Stomach (tissue), 9 donors: ENCODE measurements around the gene TMEM181. TPM values are rescaled to one million over a fixed set of nuclear protein-coding genes. Genes with fewer than 3 reads are reported as not detected.
A peak's percentile ranks its signal among the peaks of the same experiment; 100 is the strongest.
"Not testable (repeated sequence)": the region's sequence is repeated elsewhere in the genome, so short reads cannot be mapped to it uniquely, and the experiment has no call there.

Source experiments
- DNase-seq, 2 donors: peaks; one replicate each; pipeline versions ENCODE4 v3.0.0 to v3.0.0-alpha.2; 2013 to 2019
- H3K27ac ChIP-seq, 5 donors: fragments of 200-600 bp in 4 of 5; sonication (generic) in 4 of 5; one replicate each; pipeline ENCODE4 v1.5.1; 2013 to 2019; ENCODE audit warnings: mild to moderate bottlenecking in 1 of 5, moderate library complexity in 1 of 5
- H3K27me3 ChIP-seq, 3 donors: fragments of 200-600 bp; sonication (generic); one replicate each; pipeline ENCODE4 v1.5.1; 2017 to 2019; ENCODE audit warnings: mixed run types in 1 of 3
- H3K36me3 ChIP-seq, 4 donors: fragments of 200-600 bp; sonication (generic); 1 replicate in 3 of 4; 2 replicates in 1 of 4; pipeline ENCODE4 v1.5.1; 2016 to 2019
- H3K4me1 ChIP-seq, 4 donors: fragments of 200-600 bp; sonication (generic); one replicate each; pipeline ENCODE4 v1.5.1; 2016 to 2019
- H3K4me3 ChIP-seq, 4 donors: fragments of 200-600 bp; sonication (generic) in 3 of 4; one replicate each; pipeline ENCODE4 v1.5.1; 2016 to 2019; ENCODE audit warnings: mild to moderate bottlenecking in 1 of 4
- H3K9me3 ChIP-seq, 4 donors: fragments of 200-600 bp; sonication (generic); one replicate each; pipeline ENCODE4 v1.5.1; 2016 to 2019
- CTCF ChIP-seq, 7 experiments: fragments of 450-650 bp in 4 of 7; fragments of 200-600 bp in 3 of 7; sonication (generic) in 3 of 7; IDR thresholded peaks; one replicate each; pipeline ENCODE4 v1.5.1; 2016 to 2019; ENCODE audit warnings: antibody characterized with exemption in 7 of 7, control low read depth in 2 of 7, mild to moderate bottlenecking in 1 of 7
- EP300 ChIP-seq: sonication (generic); formaldehyde crosslinking; IDR thresholded peaks from one replicate; pipeline ENCODE4 v1.6.1; 2017; ENCODE audit warnings: antibody characterized with exemption
- POLR2A ChIP-seq, 4 donors: fragments of 450-650 bp; IDR thresholded peaks; one replicate each; pipeline ENCODE4 v1.6.1; 2016; ENCODE audit warnings: antibody characterized with exemption in 4 of 4, control low read depth in 2 of 4, mild to moderate bottlenecking in 1 of 4, moderate library complexity in 1 of 4
- POLR2AphosphoS5 ChIP-seq, 3 donors: sonication (generic); formaldehyde crosslinking; IDR thresholded peaks; one replicate each; pipeline ENCODE4 v1.6.1; 2016; ENCODE audit warnings: antibody characterized with exemption in 3 of 3
- WGBS, 5 donors: extraction: QIAGEN DNeasy Blood & Tissue Kit in 3 of 5; methylation state at CpG; one replicate each; pipeline versions ENCODE4 v1.1.5 to v1.1.7; 2013 to 2018; 5-methylcytosine and 5-hydroxymethylcytosine counted together
- intact Hi-C: fragments of 100-400 bp; cut with DNase I; formaldehyde crosslinking; loops from one replicate; pipeline ENCODE4 v1.15.1; 2023; ENCODE audit warnings: low total_unique reads
- polyA plus RNA-seq, 3 donors: library from polyadenylated mRNA; stranded (reverse); fragments of 200-250 nt; gene quantifications; one replicate each; pipeline ENCODE4 v1.2.3, GENCODE V29; 2013
- total RNA-seq, 5 donors: library from RNA; depleted of rRNA; stranded (reverse); fragments of >200 nt; gene quantifications; one replicate each; pipeline versions ENCODE4 v1.1.0 to v1.2.3, GENCODE V29; 2014 to 2016
- donor health status: healthy with polysubstance abuse.
- donor health status: Bipolar disorder and iron deficiency.
- donor health status: healthy.

Gene TMEM181
- total and polyA plus RNA-seq, 8 donors = 2.9 to 62.2 (median 15.0) TPM

GRCh38 chr6:158605266-158605878, 45.5 kb downstream of the TMEM181 start:
- 38 to 54% (median 45%) methylated on average over 13 of the region's 13 CpGs for WGBS, 5 donors
- H3K9me3 ChIP-seq = no peaks in the 10 kb centered on the region
- TF ChIP-seq POLR2AphosphoS5 (IDR thresholded peaks at IDR 0.05) (peak in 1 of 3 donors; percentile 47), CTCF (IDR thresholded peaks at IDR 0.05) (peak in 5 of 7 experiments; percentile 57 to 89 (median 67)), POLR2A (IDR thresholded peaks at IDR 0.05) (no peak), EP300 (no peak)
- peaks cover 0 to 9% (median 3%) of the 10 kb centered on the region in 4 donors for H3K4me1 ChIP-seq
- intact Hi-C loops = loop anchor here (10.0 kb wide), 1 partner anchor 391 kb away; no protein-coding TSS in a partner anchor
- H3K4me3 ChIP-seq = no peak overlapping the region
- no peak overlapping the region for H3K27ac ChIP-seq
- DNase-seq = peak; percentile 61 to 90
- H3K27me3 ChIP-seq = no peaks in the 10 kb centered on the region
- H3K36me3 ChIP-seq = peaks cover 53 to 90% (median 75%) of the 10 kb centered on the region in 4 donors

GRCh38 chr6:158606011-158606410, 46.1 kb downstream of the TMEM181 start:
- DNase-seq, H3K9me3 ChIP-seq, H3K27me3 ChIP-seq, H3K27ac ChIP-seq, H3K4me3 ChIP-seq: not testable (repeated sequence)
- Histone ChIP-seq H3K36me3 (peaks cover 56 to 90% (median 75%) of the 10 kb centered on the region in 4 donors), H3K4me1 (peaks cover 0 to 14% (median 4%) of the 10 kb centered on the region in 4 donors)
- 83 to 96% (median 86%) methylated on average over 15 of the region's 15 CpGs for WGBS, 5 donors
- intact Hi-C loops = loop anchor here (10.0 kb wide), 1 partner anchor 391 kb away; no protein-coding TSS in a partner anchor

DNA sequence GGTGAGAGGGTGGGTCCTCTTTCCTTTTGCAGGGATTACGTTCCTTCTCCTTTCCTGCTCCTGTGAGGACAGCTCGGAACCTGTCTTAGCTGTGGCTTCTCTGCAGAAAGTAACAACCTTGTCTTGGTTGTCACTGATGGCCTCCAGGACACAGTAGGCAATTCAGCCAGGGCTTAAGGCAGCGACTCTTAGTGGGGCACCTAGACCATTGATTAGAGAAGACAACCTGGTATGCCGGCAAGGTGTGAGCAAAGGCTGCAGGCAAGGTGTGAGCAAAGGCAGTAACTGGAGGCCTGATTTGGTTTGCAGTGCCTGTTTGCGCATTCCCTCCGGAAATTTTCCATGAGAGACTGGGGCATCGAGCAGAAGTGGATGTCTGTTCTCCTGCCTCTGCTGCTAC, 47.0 kb downstream of the TMEM181 start:
- 90 to 98% (median 95%) methylated on average over 7 of the region's 7 CpGs for WGBS, 5 donors
- Histone ChIP-seq H3K27me3 (no peaks in the 10 kb centered on the region), H3K27ac (no peak overlapping the region), H3K4me3 (no peak overlapping the region), H3K9me3 (no peaks in the 10 kb centered on the region), H3K4me1 (peaks cover 0 to 23% (median 11%) of the 10 kb centered on the region in 4 donors), H3K36me3 (peaks cover 59 to 90% (median 74%) of the 10 kb centered on the region in 4 donors)
- TF ChIP-seq POLR2A (IDR thresholded peaks at IDR 0.05) (no peak), POLR2AphosphoS5 (IDR thresholded peaks at IDR 0.05) (no peak), CTCF (IDR thresholded peaks at IDR 0.05) (no peak), EP300 (no peak)
- intact Hi-C loops = loop anchor here (10.0 kb wide), 1 partner anchor 392 kb away; no protein-coding TSS in a partner anchor
- no peak for DNase-seq

DNA sequence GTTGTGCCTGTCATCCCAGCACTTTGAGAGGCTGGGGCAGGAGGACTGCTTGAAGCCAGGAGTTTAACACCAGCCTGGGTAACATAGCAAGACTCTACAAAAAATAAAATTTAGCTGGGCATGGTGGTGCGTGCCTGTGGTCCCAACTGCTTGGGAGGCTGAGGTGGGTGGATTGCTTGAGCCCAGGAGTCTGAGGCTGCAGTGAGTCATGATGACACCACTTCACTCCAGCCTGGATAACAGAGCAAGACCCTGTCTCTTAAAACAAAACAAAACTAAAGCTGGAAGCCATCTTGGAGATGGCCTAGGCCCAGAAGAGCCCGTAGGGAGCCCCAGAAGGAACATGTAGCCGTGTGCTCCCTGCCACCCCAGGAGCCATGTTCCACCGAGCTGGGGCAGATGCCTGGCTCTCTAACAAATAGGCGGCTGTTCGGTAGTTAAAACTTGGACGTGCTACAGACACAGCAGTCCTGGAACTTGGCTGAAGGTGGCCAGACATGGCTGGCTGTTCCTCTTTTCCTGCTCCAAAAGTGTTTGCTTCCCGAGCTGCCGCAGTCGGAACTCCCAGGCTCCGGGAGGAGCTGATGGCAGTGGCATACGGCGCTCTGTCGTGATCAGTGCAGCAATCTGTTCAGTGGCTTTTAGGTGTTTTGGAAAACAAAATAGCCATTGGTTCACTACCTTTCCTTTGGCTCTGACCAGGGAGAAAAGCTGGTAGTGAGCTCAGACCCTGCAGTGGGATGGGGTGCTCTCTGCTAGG, 47.7 kb downstream of the TMEM181 start:
- WGBS, 5 donors = 90 to 95% (median 91%) methylated on average over 14 of the region's 14 CpGs
- Histone ChIP-seq H3K4me3 (no peak overlapping the region), H3K4me1 (peaks cover 0 to 26% (median 12%) of the 10 kb centered on the region in 4 donors), H3K36me3 (peaks cover 61 to 90% (median 76%) of the 10 kb centered on the region in 4 donors), H3K27ac (no peak overlapping the region), H3K27me3 (no peaks in the 10 kb centered on the region), H3K9me3 (no peaks in the 10 kb centered on the region)
- TF ChIP-seq POLR2AphosphoS5 (IDR thresholded peaks at IDR 0.05) (no peak), POLR2A (IDR thresholded peaks at IDR 0.05) (no peak), EP300 (no peak), CTCF (IDR thresholded peaks at IDR 0.05) (no peak)
- no peak for DNase-seq
- intact Hi-C loops = loop anchor here (10.0 kb wide), 1 partner anchor 393 kb away; no protein-coding TSS in a partner anchor
